A673 (cell line): Measurements from ENCODE around the gene RBM39.

Experiments used
- EZH2 ChIP-seq: fragments of 200-600 bp; sonication (generic); IDR thresholded peaks from 2 replicates; pipeline ENCODE4 v1.6.1; 2017; ENCODE audit warnings: borderline replicate concordance, low read depth, mild to moderate bottlenecking, mixed read lengths, antibody characterized with exemption, low read length; ENCODE audit not compliant: poor library complexity, severe bottlenecking
- TF ChIP-seq, protein P1 (sequence below): fragments of 300-800, 200-600 bp; sonication (generic); conservative IDR thresholded peaks from 2 replicates; pipeline ENCODE4 v1.5.1; 2017; ENCODE audit warnings: low read depth, mild to moderate bottlenecking, antibody characterized with exemption, low read length, moderate library complexity, mixed read lengths

DNA sequence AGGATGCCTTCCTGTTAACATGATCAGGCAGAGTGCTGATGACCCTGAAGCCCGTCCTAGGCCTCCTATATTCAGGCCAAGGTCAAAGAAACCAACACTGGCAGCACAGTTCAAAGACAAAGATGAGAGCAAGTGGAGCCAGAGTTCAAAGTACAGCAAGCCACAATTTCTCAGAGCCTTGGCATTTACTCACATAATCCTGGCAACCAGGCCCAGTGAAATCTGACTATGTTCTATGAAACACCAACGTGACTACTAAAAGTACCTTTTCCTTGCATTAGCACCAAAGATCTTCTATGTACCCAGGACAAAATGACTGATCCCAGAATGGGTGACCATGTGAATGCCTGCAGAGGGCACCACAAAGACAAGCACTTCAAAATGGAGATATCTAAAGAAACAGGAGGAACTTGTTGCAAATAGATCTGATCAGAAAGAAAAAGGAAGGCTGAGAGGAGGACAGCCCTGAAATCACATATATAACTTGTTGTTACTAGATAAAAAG lies 46.8 kb downstream of the RBM39 start:
- TF ChIP-seq, protein P1, sequence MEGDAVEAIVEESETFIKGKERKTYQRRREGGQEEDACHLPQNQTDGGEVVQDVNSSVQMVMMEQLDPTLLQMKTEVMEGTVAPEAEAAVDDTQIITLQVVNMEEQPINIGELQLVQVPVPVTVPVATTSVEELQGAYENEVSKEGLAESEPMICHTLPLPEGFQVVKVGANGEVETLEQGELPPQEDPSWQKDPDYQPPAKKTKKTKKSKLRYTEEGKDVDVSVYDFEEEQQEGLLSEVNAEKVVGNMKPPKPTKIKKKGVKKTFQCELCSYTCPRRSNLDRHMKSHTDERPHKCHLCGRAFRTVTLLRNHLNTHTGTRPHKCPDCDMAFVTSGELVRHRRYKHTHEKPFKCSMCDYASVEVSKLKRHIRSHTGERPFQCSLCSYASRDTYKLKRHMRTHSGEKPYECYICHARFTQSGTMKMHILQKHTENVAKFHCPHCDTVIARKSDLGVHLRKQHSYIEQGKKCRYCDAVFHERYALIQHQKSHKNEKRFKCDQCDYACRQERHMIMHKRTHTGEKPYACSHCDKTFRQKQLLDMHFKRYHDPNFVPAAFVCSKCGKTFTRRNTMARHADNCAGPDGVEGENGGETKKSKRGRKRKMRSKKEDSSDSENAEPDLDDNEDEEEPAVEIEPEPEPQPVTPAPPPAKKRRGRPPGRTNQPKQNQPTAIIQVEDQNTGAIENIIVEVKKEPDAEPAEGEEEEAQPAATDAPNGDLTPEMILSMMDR = no peak
- TF ChIP-seq EZH2 = no peak
